ENCODE data around the gene CYP2U1. TPM values are rescaled to one million over a fixed set of nuclear protein-coding genes. Genes with fewer than 3 reads are reported as not detected.

Gene CYP2U1
- total and polyA plus RNA-seq, 2 of the 8 experiments (the other 6 are each of a cell fraction or from before 2014, with no cell fraction given): 3.1 to 5.0 TPM

DNA sequence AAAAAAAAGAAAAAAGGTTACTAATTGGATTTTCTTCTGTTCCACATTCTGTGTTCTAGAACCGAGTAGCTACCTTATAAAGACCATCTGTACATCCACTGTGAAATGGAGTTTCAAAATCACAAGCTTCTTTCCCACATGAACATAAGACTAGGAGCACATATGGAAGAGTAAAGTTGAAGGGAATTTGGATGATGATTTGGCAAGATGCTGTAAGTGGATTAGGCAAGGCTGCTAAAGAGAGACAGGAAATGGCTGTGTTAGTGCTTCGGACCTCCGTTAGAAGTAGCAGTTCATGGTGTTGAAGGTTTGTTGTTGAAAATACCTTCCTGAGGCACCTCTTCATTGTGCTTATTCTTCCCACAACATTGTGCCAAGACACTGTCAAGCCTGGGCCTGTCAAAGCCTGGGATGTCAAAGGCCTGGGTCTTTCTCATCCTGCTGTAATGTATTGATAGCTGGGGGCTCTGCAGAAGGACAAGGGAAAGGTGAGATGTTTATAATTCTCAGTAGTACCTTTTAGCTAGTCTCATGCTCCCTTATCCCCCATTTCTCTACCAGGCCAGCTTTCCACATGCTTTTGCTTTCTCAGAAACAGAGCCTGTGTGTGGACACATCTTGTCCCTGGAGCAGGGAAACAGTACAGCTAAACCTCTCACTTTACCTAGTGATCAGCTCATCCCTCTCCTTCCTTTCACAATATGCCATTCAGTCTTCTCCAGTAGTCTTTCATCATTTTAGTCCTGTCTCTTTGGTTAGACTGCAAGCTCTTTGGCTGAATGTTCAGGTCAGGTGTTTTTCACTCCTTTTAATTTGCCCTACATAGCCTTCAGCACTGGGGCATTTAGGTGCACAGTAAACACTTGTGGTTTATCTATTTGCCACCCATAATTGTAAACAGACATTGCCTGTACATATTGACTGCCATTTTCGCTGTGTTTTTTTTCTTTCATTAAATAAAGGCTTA, 37.9 kb upstream of the CYP2U1 start:
- no peak overlapping the region for H3K56ac ChIP-seq (replicated peaks; ENCODE audit: insufficient read length, low read depth, low read length)
- H3K23ac ChIP-seq (ENCODE audit: insufficient read length): no peak overlapping the region
- H3K9me3 ChIP-seq (ENCODE audit: insufficient read depth in 2 of 2, low read depth in 1 of 2, low read length in 1 of 2): peaks cover 11 to 27% of the 10 kb centered on the region in 2 experiments
- no peak overlapping the region for H3K4ac ChIP-seq (replicated peaks; ENCODE audit: insufficient read length, low read depth, low read length)
- H3K27ac ChIP-seq (ENCODE audit: low read depth, low read length): no peak overlapping the region
- ChIA-PET POLR2A (ENCODE audit: partially characterized antibody) (no interaction called here), CTCF (ENCODE audit: partially characterized antibody) (interaction anchor here (0.7 to 1.8 kb wide), 6 partner anchors 9 to 797 kb away, joined by 3 to 7 read pairs (median 6); no protein-coding TSS in a partner anchor)
- no peak overlapping the region for H3K14ac ChIP-seq (ENCODE audit: insufficient read length)
- H3K4me1 ChIP-seq (replicated peaks in 1 of 4; ENCODE audit: control insufficient read depth in 3 of 4, insufficient read depth in 4 of 4, low read length in 3 of 4): no peaks in the 10 kb centered on the region
- H3K79me1 ChIP-seq (ENCODE audit: low read depth, low read length): no peaks in the 10 kb centered on the region
- no peak overlapping the region for H3K4me2 ChIP-seq (ENCODE audit: insufficient read depth in 1 of 2, low read depth in 2 of 2, low read length in 2 of 2)
- H3K18ac ChIP-seq (ENCODE audit: extremely low read depth, low read length): no peak overlapping the region
- H4K5ac ChIP-seq (ENCODE audit: insufficient read length, low read depth, low read length): no peak overlapping the region
- 83% methylated on average over 4 of the region's 4 CpGs; no CpG with 5 or more reads in 1 of the 2 experiments for WGBS, 2 experiments (ENCODE audit: extremely low coverage in 1 of 2, insufficient coverage in 1 of 2, insufficient read length in 1 of 2, insufficient replicate concordance in 2 of 2, low coverage in 1 of 2, low lambda C conversion rate in 2 of 2, missing lambda C conversion rate in 1 of 2)
- no peaks in the 10 kb centered on the region for H4K20me1 ChIP-seq (replicated peaks in 1 of 2; ENCODE audit: control insufficient read depth in 1 of 2, insufficient read depth in 2 of 2, low read length in 2 of 2)
- H3K27me3 ChIP-seq (replicated peaks in 1 of 4; ENCODE audit: control insufficient read depth in 3 of 4, extremely low read depth in 1 of 4, insufficient read depth in 3 of 4, low read length in 3 of 4): no peaks in the 10 kb centered on the region
- peaks cover 0 to 8% (median 3%) of the 10 kb centered on the region in 4 experiments; a peak in 3 of 8 replicates for H3K36me3 ChIP-seq (ENCODE audit: control insufficient read depth in 2 of 4, insufficient read depth in 4 of 4, low read length in 3 of 4)
- H2BK15ac ChIP-seq (ENCODE audit: low read length): no peak overlapping the region
- no peak overlapping the region for H4K8ac ChIP-seq (ENCODE audit: extremely low read depth, insufficient read depth, low read length)
- no peak overlapping the region for H2BK20ac ChIP-seq (ENCODE audit: low read length)
- DNase-seq (ENCODE audit: low read depth in 1 of 2, low spot score in 2 of 2): no peak
- H3K23me2 ChIP-seq (ENCODE audit: low read depth, low read length): no peaks in the 10 kb centered on the region
- H3K79me2 ChIP-seq (ENCODE audit: control insufficient read depth in 1 of 2, insufficient read depth in 2 of 2, low read length in 2 of 2): no peaks in the 10 kb centered on the region
- FAIRE-seq: no peak
- H3K9ac ChIP-seq (replicated peaks in 1 of 4; ENCODE audit: extremely low read depth in 1 of 4, low read depth in 3 of 4, low read length in 3 of 4): no peak overlapping the region
- H3K4me3 ChIP-seq (ENCODE audit: extremely low read depth in 1 of 4, insufficient read depth in 2 of 4, low read depth in 3 of 4, low read length in 4 of 4): no peak overlapping the region
- H2BK12ac ChIP-seq (ENCODE audit: low read depth, low read length): no peak overlapping the region
- H2AK5ac ChIP-seq (ENCODE audit: low read depth, low read length): no peak overlapping the region
- no peak overlapping the region; the same call in 1 of the 2 replicates for H2AFZ ChIP-seq (ENCODE audit: low read length)
- H2BK120ac ChIP-seq (replicated peaks; ENCODE audit: low read depth, low read length): no peak overlapping the region
- no peak overlapping the region for H2BK5ac ChIP-seq (ENCODE audit: low read depth, low read length)
- H4K91ac ChIP-seq (replicated peaks; ENCODE audit: insufficient read length, low read length): no peak overlapping the region
- TF ChIP-seq KDM4A (IDR thresholded peaks at IDR 0.05; ENCODE audit: low read depth, low read length, severe bottlenecking) (no peak), POLR2A (IDR thresholded peaks at IDR 0.05; ENCODE audit: control extremely low read depth in 1 of 2, low read depth in 2 of 2, low read length in 2 of 2) (no peak), EGR1 (IDR thresholded peaks at IDR 0.05; ENCODE audit: borderline replicate concordance, low read depth, low read length) (no peak), PHF8 (conservative IDR thresholded peaks at IDR 0.05; ENCODE audit: low read depth, low read length) (no peak), MAFK (IDR thresholded peaks at IDR 0.05; ENCODE audit: low read depth, low read length) (no peak), CBX8 (IDR thresholded peaks at IDR 0.05; ENCODE audit: borderline replicate concordance, low read depth, low read length) (no peak), TCF12 (IDR thresholded peaks at IDR 0.05; ENCODE audit: low read depth, low read length) (no peak), RBBP5 (IDR thresholded peaks at IDR 0.05; ENCODE audit: borderline replicate concordance, low read depth, low read length) (no peak), EZH2 (IDR thresholded peaks at IDR 0.05; ENCODE audit: low read depth, low read length, severe bottlenecking) (no peak), SRF (IDR thresholded peaks at IDR 0.05; ENCODE audit: low read depth, low read length) (no peak), GTF2F1 (IDR thresholded peaks at IDR 0.05; ENCODE audit: borderline replicate concordance, low read depth, low read length) (no peak), SP2 (IDR thresholded peaks at IDR 0.05; ENCODE audit: low read length) (no peak), ASH2L (IDR thresholded peaks at IDR 0.05; ENCODE audit: low read length) (no peak)

Measured in H1 (cell line).